HFF-Myc (cell line): ENCODE measurements around the gene LDLRAD4.

Experiments used
- DNase-seq: peaks from one replicate; pipeline ENCODE4 v3.0.0-alpha.2; 2011; ENCODE audit warnings: low read depth; ENCODE audit errors: extremely low read depth
- H3K4me3 ChIP-seq: replicated peaks from 2 replicates; pipeline ENCODE4 v1.5.1; 2011; ENCODE audit warnings: low read depth, mild to moderate bottlenecking, control low read depth, low read length
- TF ChIP-seq, protein P1 (sequence below): IDR thresholded peaks from 2 replicates; pipeline ENCODE4 v1.5.1; 2012; ENCODE audit warnings: mild to moderate bottlenecking, low read depth, low read length, control low read depth; ENCODE audit errors: missing control alignments

The LDLRAD4 gene

DNA sequence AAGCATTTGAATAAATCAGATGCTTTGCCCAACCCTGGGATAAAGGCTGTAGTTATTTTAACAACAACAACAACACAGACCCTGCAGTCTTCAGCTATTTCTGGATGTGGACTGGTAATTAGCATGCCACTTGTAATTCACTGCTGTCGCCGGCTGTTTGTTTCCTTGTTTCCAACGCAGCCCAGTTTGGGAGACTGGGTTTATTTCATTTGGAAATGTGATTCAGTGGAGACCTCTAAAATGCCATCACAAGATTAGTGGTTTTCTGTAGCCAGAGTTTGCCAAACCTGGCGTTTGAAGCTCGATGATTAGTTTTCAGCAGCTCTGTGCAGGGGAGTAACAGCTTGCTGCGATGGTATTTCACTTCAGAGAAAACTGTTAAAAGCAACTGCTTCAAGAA lies 83.5 kb downstream of the LDLRAD4 start:
- H3K4me3 ChIP-seq = no peak overlapping the region
- no peak for DNase-seq
- TF ChIP-seq, protein P1, sequence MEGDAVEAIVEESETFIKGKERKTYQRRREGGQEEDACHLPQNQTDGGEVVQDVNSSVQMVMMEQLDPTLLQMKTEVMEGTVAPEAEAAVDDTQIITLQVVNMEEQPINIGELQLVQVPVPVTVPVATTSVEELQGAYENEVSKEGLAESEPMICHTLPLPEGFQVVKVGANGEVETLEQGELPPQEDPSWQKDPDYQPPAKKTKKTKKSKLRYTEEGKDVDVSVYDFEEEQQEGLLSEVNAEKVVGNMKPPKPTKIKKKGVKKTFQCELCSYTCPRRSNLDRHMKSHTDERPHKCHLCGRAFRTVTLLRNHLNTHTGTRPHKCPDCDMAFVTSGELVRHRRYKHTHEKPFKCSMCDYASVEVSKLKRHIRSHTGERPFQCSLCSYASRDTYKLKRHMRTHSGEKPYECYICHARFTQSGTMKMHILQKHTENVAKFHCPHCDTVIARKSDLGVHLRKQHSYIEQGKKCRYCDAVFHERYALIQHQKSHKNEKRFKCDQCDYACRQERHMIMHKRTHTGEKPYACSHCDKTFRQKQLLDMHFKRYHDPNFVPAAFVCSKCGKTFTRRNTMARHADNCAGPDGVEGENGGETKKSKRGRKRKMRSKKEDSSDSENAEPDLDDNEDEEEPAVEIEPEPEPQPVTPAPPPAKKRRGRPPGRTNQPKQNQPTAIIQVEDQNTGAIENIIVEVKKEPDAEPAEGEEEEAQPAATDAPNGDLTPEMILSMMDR = no peak

DNA sequence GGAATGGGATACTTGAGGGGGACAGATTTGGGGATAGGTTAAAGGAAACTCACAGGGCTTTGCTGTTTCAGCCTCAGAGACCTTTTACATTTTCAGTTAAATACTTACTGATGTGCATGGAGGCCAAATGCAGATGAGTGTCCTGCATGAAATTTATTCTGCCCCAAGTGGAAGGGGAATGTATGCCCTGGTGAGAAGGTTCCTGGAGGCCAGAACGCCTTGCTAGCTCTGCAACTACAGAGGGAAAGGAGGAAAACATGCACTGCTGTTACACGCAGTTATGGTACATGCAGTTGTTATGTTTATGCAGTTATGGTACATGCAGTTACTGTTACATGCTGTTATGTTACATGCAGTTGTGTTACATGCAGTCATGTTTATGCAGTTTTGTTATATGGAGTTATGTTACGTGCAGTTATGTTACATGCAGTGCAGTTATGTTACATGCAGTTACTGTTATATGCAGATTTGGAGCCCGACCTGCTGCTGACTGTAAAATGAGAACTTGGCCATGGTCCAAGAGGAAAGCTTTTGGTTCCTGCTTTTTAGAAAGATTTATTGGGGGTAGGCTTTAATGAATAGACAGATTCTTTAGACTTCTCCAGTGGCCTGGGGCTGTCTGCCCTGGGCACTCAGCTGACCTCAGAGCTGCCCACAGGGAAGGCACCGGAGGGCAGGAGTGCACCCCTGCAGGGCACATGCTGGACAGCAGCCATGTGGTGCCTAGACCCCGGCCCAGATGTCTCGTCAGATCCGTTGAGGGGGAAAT lies 84.1 kb downstream of the LDLRAD4 start:
- no peak for DNase-seq
- no peak overlapping the region for H3K4me3 ChIP-seq
- TF ChIP-seq, protein P1 = no peak

GRCh38 chr18:13303756-13304364 lies 85.3 kb downstream of the LDLRAD4 start:
- H3K4me3 ChIP-seq = no peak overlapping the region
- no peak for DNase-seq
- TF ChIP-seq, protein P1 = no peak

GRCh38 chr18:13305301-13305700 lies 86.7 kb downstream of the LDLRAD4 start:
- H3K4me3 ChIP-seq = no peak overlapping the region
- no peak for DNase-seq
- TF ChIP-seq, protein P1 = no peak

DNA sequence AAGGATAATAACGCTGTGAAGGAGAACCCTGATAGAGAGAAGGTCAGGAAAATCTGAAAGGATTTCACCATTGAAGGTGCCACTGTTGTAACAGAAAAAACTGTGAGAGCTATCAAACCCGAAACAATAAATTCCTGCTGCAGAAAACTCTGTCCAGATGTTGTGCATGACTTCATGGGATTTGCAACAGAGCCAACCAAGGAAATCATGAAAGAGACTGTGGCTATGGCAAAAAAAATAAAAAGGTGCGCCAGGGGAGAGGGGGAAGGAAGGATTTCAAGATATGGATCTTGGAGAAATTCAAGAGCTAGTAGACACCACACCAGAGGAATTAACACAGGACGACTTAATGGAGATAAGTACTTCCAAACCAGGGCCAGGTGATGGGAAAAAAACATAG lies 88.0 kb downstream of the LDLRAD4 start:
- TF ChIP-seq, protein P1 = no peak
- DNase-seq = no peak
- H3K4me3 ChIP-seq = no peak overlapping the region

DNA sequence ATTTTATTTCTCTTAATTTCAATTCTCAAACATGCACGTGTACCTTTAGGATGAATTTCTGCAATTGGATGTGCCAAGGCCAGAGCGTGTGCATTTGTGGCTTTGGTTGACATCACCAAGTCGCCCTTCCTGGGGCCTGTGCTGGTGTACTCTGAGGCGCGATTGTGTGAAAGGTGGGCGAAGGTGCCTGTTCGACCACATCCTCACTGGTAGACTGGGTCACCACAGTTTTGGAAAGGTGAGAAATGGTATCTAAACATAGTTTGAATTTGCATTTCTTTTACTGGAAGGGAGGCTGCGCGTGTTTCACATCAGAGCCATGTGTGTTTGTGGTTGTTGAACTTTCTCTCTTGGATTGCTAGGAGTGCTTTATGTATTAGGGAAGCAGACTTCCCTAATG lies 89.8 kb downstream of the LDLRAD4 start:
- no peak for DNase-seq
- TF ChIP-seq, protein P1 = no peak

More for the DNA sequence above, 89.8 kb downstream of the LDLRAD4 start:
- H3K4me3 ChIP-seq = no peak overlapping the region
